HepG2 (cell line): ENCODE results near the gene HIBADH. TPM values are rescaled to one million over a fixed set of nuclear protein-coding genes. Genes with fewer than 3 reads are reported as not detected.

Source experiments
- ATAC-seq: fragments of 200-7000 bp; cut with Tn5 transposase; 3 replicates; pipeline ENCODE4 v1.9.1; 2020; ENCODE audit warnings: mild to moderate bottlenecking, moderate library complexity
- BruUV-seq: library from RNA; stranded (reverse); fragments of 400-500 nt; replicated peaks from 2 replicates; lab custom pipeline; 2021; lab: Mats Ljungman, UMichigan
- CTCF ChIA-PET: fragments of 300-600 bp; formaldehyde crosslinking; extraction: SDS; loops from one replicate; lab custom pipeline; 2021; ENCODE audit warnings: low total read pairs, inconsistent platforms, low intra/inter-chr PET ratio; lab: Yijun Ruan, JAX
- POLR2A ChIA-PET: fragments of 350-600 bp; sonication (Branson Sonifier 250); formaldehyde crosslinking; loops from one replicate; lab custom pipeline; 2020; ENCODE audit warnings: antibody characterized with exemption, inconsistent platforms; lab: Yijun Ruan, JAX
- DNase-seq: peaks from one replicate; pipeline ENCODE4 v3.0.0-alpha.2; 2015; ENCODE audit warnings: low spot score
- FAIRE-seq: peaks from 3 replicates; lab custom pipeline; 2011; peaks lifted over from hg19 to GRCh38; lab: Jason Lieb, UNC
- H2AFZ ChIP-seq: one replicate; pipeline ENCODE4 v1.6.1; 2011; ENCODE audit warnings: low read length, inconsistent platforms
- H3K27ac ChIP-seq: fragments of 300-600 bp; 3 replicates; pipeline ENCODE4 v1.8.0; 2011; ENCODE audit warnings: mixed run types, mild to moderate bottlenecking, mixed read lengths, low read length, inconsistent platforms; ENCODE audit not compliant: insufficient read depth; ENCODE audit errors: extremely low read length
- H3K27me3 ChIP-seq, 2 experiments: fragments of 200-600 bp in 1 of 2; 2 replicates in 1 of 2; 3 replicates in 1 of 2; pipeline versions ENCODE4 v1.6.0 to v1.8.0; 2011; ENCODE audit warnings: low read length in 2 of 2, mild to moderate bottlenecking in 2 of 2, moderate library complexity in 2 of 2, inconsistent platforms in 1 of 2; ENCODE audit not compliant: insufficient read depth in 2 of 2, control insufficient read depth in 1 of 2
- H3K36me3 ChIP-seq, 2 experiments: fragments of 200-600 bp in 1 of 2; replicated peaks in 1 of 2; 2 replicates in 1 of 2; 3 replicates in 1 of 2; pipeline versions ENCODE4 v1.5.1 to v1.8.0; 2011; ENCODE audit warnings: low read length in 2 of 2, inconsistent platforms in 1 of 2; ENCODE audit not compliant: insufficient read depth in 2 of 2, control insufficient read depth in 1 of 2
- H3K4me1 ChIP-seq: 2 replicates; pipeline ENCODE4 v1.5.1; 2012; ENCODE audit warnings: low read length, inconsistent platforms; ENCODE audit not compliant: insufficient read depth
- H3K4me2 ChIP-seq: 2 replicates; pipeline ENCODE4 v1.6.0; 2011; ENCODE audit warnings: low read depth, low read length, inconsistent platforms
- H3K4me3 ChIP-seq, 3 experiments: fragments of 200-600 bp in 1 of 3; sonication (generic), shearing (Covaris generic) in 1 of 3; replicated peaks in 1 of 3; 2 replicates each; pipeline ENCODE4 v1.5.1; 2011 to 2016; ENCODE audit warnings: low read length in 3 of 3, inconsistent platforms in 2 of 3, low read depth in 2 of 3, mild to moderate bottlenecking in 2 of 3, control low read depth in 1 of 3, mixed read lengths in 1 of 3; ENCODE audit not compliant: insufficient read depth in 1 of 3
- H3K79me2 ChIP-seq: one replicate; pipeline ENCODE4 v1.6.1; 2011; ENCODE audit warnings: low read length, inconsistent platforms; ENCODE audit not compliant: insufficient read depth
- H3K9ac ChIP-seq: 2 replicates; pipeline ENCODE4 v1.6.0; 2011; ENCODE audit warnings: mild to moderate bottlenecking, low read depth, low read length, inconsistent platforms; ENCODE audit not compliant: insufficient read depth
- H3K9me3 ChIP-seq: 2 replicates; pipeline ENCODE4 v1.5.1; 2012; ENCODE audit warnings: mild to moderate bottlenecking, low read length
- H4K20me1 ChIP-seq: 2 replicates; pipeline ENCODE4 v1.6.0; 2011; ENCODE audit warnings: inconsistent platforms, mild to moderate bottlenecking, low read length, moderate library complexity; ENCODE audit not compliant: insufficient read depth
- ADNP ChIP-seq: sonication (generic); formaldehyde crosslinking; IDR thresholded peaks from 2 replicates; pipeline ENCODE4 v1.4.0; 2020; ENCODE audit warnings: missing genetic modification reagents
- ATF4 ChIP-seq, 2 experiments: fragments of 450-650 bp in 1 of 2; sonication (generic) in 1 of 2; formaldehyde crosslinking; IDR thresholded peaks; 2 replicates each; pipeline versions ENCODE4 v1.5.0 to v1.8.0; 2020 to 2022; ENCODE audit warnings: mild to moderate bottlenecking in 1 of 2, missing genetic modification reagents in 1 of 2
- CENPX ChIP-seq: sonication (generic); formaldehyde crosslinking; IDR thresholded peaks from 2 replicates; pipeline ENCODE4 v1.9.0; 2021; ENCODE audit warnings: mild to moderate bottlenecking, missing genetic modification reagents, moderate library complexity
- FIP1L1 ChIP-seq: fragments of 200-400 bp; formaldehyde crosslinking; IDR thresholded peaks from 2 replicates; pipeline ENCODE4 v1.6.1; 2018; ENCODE audit warnings: low read depth, mild to moderate bottlenecking, low read length, moderate library complexity, borderline replicate concordance; ENCODE audit not compliant: insufficient read depth
- MAF1 ChIP-seq: sonication (generic); formaldehyde crosslinking; IDR thresholded peaks from 2 replicates; pipeline ENCODE4 v1.5.0; 2020; ENCODE audit warnings: missing genetic modification reagents, borderline replicate concordance
- PRDM15 ChIP-seq: sonication (generic); formaldehyde crosslinking; IDR thresholded peaks from 2 replicates; pipeline ENCODE4 v1.4.0; 2020; ENCODE audit warnings: missing genetic modification reagents
- RAD21 ChIP-seq: fragments of 450-650 bp; formaldehyde crosslinking; IDR thresholded peaks from 2 replicates; pipeline ENCODE4 v1.5.0; 2020; ENCODE audit warnings: mild to moderate bottlenecking
- RFX1 ChIP-seq: fragments of 450-650 bp; IDR thresholded peaks from 2 replicates; pipeline ENCODE4 v1.6.1; 2017
- SOX13 ChIP-seq, 3 experiments: fragments of 450-650 bp in 1 of 3; sonication (generic) in 1 of 3; formaldehyde crosslinking in 1 of 3; IDR thresholded peaks in 2 of 3; conservative IDR thresholded peaks in 1 of 3; 2 replicates each; pipeline versions ENCODE4 v1.5.0 to v1.6.1; 2016 to 2020; ENCODE audit warnings: antibody characterized with exemption in 1 of 3, mild to moderate bottlenecking in 1 of 3, missing compliant biosample characterization in 1 of 3, missing genetic modification reagents in 1 of 3, moderate library complexity in 1 of 3
- SRSF9 ChIP-seq: fragments of 200-400 bp; formaldehyde crosslinking; IDR thresholded peaks from 2 replicates; pipeline ENCODE4 v1.6.1; 2018; ENCODE audit warnings: borderline replicate concordance, mild to moderate bottlenecking, low read depth, low read length; ENCODE audit not compliant: insufficient read depth, poor library complexity, severe bottlenecking
- ZNF124 ChIP-seq: sonication (generic); formaldehyde crosslinking; IDR thresholded peaks from 2 replicates; pipeline ENCODE4 v1.4.0; 2020; ENCODE audit warnings: missing genetic modification reagents
- ZNF768 ChIP-seq: sonication (generic); formaldehyde crosslinking; IDR thresholded peaks from 2 replicates; pipeline ENCODE4 v1.4.0; 2020; ENCODE audit warnings: missing genetic modification reagents
- WGBS: methylation state at CpG from one replicate; pipeline ENCODE4 v1.1.6; 2017; ENCODE audit warnings: low lambda C conversion rate; 5-methylcytosine and 5-hydroxymethylcytosine counted together
- in situ Hi-C: cut with HindIII; loops from 2 replicates; pipeline ENCODE4 v1.10.0; 2017; ENCODE audit warnings: low pct_unique_long_range_greater_than_20kb; ENCODE audit not compliant: extremely low pct_ligation_motif_present
- intact Hi-C: fragments of 100-400 bp; cut with micrococcal nuclease; formaldehyde crosslinking; loops from one replicate; pipeline ENCODE4 v1.10.0; 2022; ENCODE audit not compliant: unreplicated experiment
- polyA plus RNA-seq, 8 experiments: library from polyadenylated mRNA; depleted of rRNA in 3 of 8; stranded (reverse) in 7 of 8; unstranded in 1 of 8; fragments of >200 nt; fragmentation: Illumina TruSeq in 4 of 8; extraction: Trizol in 4 of 8; gene quantifications; 2 replicates each; pipeline versions ENCODE4 v1.2.1 to v1.2.3, GENCODE V29; 2011 to 2016; ENCODE audit warnings: low read depth in 4 of 8, missing spikeins in 1 of 8, mixed read lengths in 1 of 8; ENCODE audit not compliant: insufficient read depth in 1 of 8
- total RNA-seq, 5 experiments: library from RNA; depleted of rRNA; stranded (reverse); fragments of >200 nt; fragmentation: Illumina TruSeq; extraction: Trizol; gene quantifications; 2 replicates each; pipeline ENCODE4 v1.2.3, GENCODE V29; 2016; ENCODE audit warnings: low read depth in 1 of 5
- TF ChIP-seq, protein P1 (sequence below): sonication (generic); formaldehyde crosslinking; IDR thresholded peaks from 2 replicates; pipeline ENCODE4 v1.8.1; 2023; ENCODE audit warnings: missing genetic modification reagents, inconsistent platforms, borderline replicate concordance
- TF ChIP-seq, protein P2 (sequence below): sonication (generic); formaldehyde crosslinking; IDR thresholded peaks from 2 replicates; pipeline ENCODE4 v1.4.0; 2020; ENCODE audit warnings: missing genetic modification reagents, mild to moderate bottlenecking, borderline replicate concordance

The HIBADH gene
- total and polyA plus RNA-seq, 2 of the 13 experiments (the other 11 are each of a cell fraction or from before 2014, with no cell fraction given) = 49.9 to 59.5 TPM

DNA sequence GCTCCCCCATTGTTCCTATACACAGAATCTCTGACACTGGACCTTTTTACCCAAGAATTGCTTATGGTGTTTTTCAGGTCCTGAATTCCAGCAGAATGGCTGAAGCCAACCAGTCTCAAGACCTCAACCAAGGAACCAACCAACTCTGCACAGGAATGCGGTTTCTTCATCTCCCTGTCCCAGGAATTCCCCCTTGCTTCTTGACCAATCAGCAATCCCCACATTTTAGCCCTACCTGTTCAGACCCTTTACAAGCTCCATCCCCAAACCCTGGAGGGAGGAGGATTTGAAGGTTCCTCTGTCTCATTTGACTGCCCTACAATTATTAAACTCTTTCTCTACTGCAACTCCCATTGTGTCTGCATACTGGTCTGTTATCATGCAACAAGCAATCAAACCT lies 35.5 kb downstream of the HIBADH start:
- Histone ChIP-seq H3K9me3 (no peaks in the 10 kb centered on the region), H3K4me1 (no peaks in the 10 kb centered on the region), H3K4me3 (no peak overlapping the region), H3K4me2 (no peak overlapping the region), H3K36me3 (peaks cover 3 to 25% of the 10 kb centered on the region in 2 experiments; a peak in 4 of 5 replicates), H2AFZ (no peak overlapping the region), H3K9ac (no peak overlapping the region), H3K79me2 (no peaks in the 10 kb centered on the region), H4K20me1 (no peaks in the 10 kb centered on the region), H3K27ac (no peak overlapping the region), H3K27me3 (no peaks in the 10 kb centered on the region)
- TF ChIP-seq ZNF768 (CRISPR knock-in tag) = no peak
- TF ChIP-seq ADNP = no peak
- TF ChIP-seq, protein P1, sequence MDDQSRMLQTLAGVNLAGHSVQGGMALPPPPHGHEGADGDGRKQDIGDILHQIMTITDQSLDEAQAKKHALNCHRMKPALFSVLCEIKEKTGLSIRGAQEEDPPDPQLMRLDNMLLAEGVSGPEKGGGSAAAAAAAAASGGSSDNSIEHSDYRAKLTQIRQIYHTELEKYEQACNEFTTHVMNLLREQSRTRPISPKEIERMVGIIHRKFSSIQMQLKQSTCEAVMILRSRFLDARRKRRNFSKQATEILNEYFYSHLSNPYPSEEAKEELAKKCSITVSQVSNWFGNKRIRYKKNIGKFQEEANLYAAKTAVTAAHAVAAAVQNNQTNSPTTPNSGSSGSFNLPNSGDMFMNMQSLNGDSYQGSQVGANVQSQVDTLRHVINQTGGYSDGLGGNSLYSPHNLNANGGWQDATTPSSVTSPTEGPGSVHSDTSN (CRISPR knock-in tag) = no peak
- TF ChIP-seq ZNF124 (CRISPR knock-in tag) = no peak
- no peak for TF ChIP-seq MAF1
- TF ChIP-seq RAD21 (CRISPR knock-in tag) = no peak
- TF ChIP-seq ATF4 (CRISPR knock-in tag; IDR thresholded peaks at IDR 0.05) = no peak
- TF ChIP-seq FIP1L1 = no peak
- no peak for TF ChIP-seq SRSF9
- TF ChIP-seq RFX1 = no peak
- no peak for TF ChIP-seq SOX13 (IDR thresholded peaks at IDR 0.05)
- no peak for TF ChIP-seq SOX13 (CRISPR knock-in tag; conservative IDR thresholded peaks at IDR 0.05 in 1 of 2, IDR thresholded peaks at IDR 0.05 in 1 of 2)
- no peak for TF ChIP-seq PRDM15 (CRISPR knock-in tag)
- no peak for TF ChIP-seq CENPX (CRISPR knock-in tag)
- TF ChIP-seq, protein P2, sequence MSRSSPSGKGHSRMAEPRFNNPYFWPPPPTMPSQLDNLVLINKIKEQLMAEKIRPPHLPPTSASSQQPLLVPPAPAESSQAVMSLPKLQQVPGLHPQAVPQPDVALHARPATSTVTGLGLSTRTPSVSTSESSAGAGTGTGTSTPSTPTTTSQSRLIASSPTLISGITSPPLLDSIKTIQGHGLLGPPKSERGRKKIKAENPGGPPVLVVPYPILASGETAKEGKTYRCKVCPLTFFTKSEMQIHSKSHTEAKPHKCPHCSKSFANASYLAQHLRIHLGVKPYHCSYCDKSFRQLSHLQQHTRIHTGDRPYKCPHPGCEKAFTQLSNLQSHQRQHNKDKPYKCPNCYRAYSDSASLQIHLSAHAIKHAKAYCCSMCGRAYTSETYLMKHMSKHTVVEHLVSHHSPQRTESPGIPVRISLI (CRISPR knock-in tag) = no peak
- in situ Hi-C loops (no loop called here), intact Hi-C loops (no loop called here)
- no peak for ATAC-seq
- DNase-seq = no peak
- no peak for FAIRE-seq
- ChIA-PET POLR2A (no interaction called here), CTCF (no interaction called here)
- 100% methylated on average over 1 of the region's 1 CpG for WGBS
- BruUV-seq = no TSS peak
